Testis (tissue), 3 donors: ENCODE data around the gene ARL15. TPM values are rescaled to one million over a fixed set of nuclear protein-coding genes. Genes with fewer than 3 reads are reported as not detected.

Source experiments
- DNase-seq: peaks from one replicate; pipeline ENCODE4 v3.0.0-alpha.2; 2019
- H3K27ac ChIP-seq, 2 donors: fragments of 200-600 bp; sonication (generic); one replicate each; pipeline ENCODE4 v1.5.1; 2019
- H3K27me3 ChIP-seq: fragments of 200-600 bp; sonication (generic); one replicate; pipeline ENCODE4 v1.5.1; 2019
- H3K36me3 ChIP-seq: fragments of 200-600 bp; sonication (generic); one replicate; pipeline ENCODE4 v1.5.1; 2017; ENCODE audit warnings: low read depth; ENCODE audit errors: missing control alignments
- H3K4me1 ChIP-seq: fragments of 200-600 bp; sonication (generic); one replicate; pipeline ENCODE4 v1.5.1; 2019
- H3K4me3 ChIP-seq, 2 donors: fragments of 200-600 bp; sonication (generic); one replicate each; pipeline ENCODE4 v1.5.1; 2017 to 2019
- H3K9me3 ChIP-seq: fragments of 200-600 bp; sonication (generic); one replicate; pipeline ENCODE4 v1.5.1; 2017
- POLR2A ChIP-seq: fragments of 450-650 bp; IDR thresholded peaks from one replicate; pipeline ENCODE4 v1.6.1; 2017; ENCODE audit warnings: antibody characterized with exemption, mild to moderate bottlenecking, moderate library complexity
- WGBS, 2 donors: methylation state at CpG; one replicate each; pipeline ENCODE4 v1.1.5; 2018; 5-methylcytosine and 5-hydroxymethylcytosine counted together
- intact Hi-C: fragments of 100-400 bp; cut with DNase I; formaldehyde crosslinking; loops from one replicate; pipeline ENCODE4 v1.15.1; 2023; ENCODE audit warnings: low total_unique reads
- polyA plus RNA-seq: library from polyadenylated mRNA; stranded (reverse); fragments of 350-450 nt; fragmentation: Illumina TruSeq; extraction: RNeasy Lipid Tissue Mini Kit (QIAGEN cat#74804); gene quantifications from one replicate; pipeline ENCODE4 v1.2.3, GENCODE V29; 2014; ENCODE audit warnings: low read depth, low replicate concordance; ENCODE audit not compliant: insufficient read depth
- total RNA-seq, 2 donors: library from RNA; depleted of rRNA; stranded (reverse); fragments of >200 nt; gene quantifications; one replicate each; pipeline ENCODE4 v1.2.3, GENCODE V29; 2016
- TF ChIP-seq, protein P1 (sequence below), 3 experiments: fragments of 450-650 bp in 2 of 3; fragments of 200-600 bp in 1 of 3; sonication (generic) in 1 of 3; IDR thresholded peaks; one replicate each; pipeline ENCODE4 v1.5.1; 2016 to 2019; ENCODE audit warnings: antibody characterized with exemption in 3 of 3, mild to moderate bottlenecking in 2 of 3, moderate library complexity in 1 of 3

ARL15 gene
- total and polyA plus RNA-seq, 3 donors from 2014 or later, result 36.6 to 88.6 (median 75.2) TPM

DNA sequence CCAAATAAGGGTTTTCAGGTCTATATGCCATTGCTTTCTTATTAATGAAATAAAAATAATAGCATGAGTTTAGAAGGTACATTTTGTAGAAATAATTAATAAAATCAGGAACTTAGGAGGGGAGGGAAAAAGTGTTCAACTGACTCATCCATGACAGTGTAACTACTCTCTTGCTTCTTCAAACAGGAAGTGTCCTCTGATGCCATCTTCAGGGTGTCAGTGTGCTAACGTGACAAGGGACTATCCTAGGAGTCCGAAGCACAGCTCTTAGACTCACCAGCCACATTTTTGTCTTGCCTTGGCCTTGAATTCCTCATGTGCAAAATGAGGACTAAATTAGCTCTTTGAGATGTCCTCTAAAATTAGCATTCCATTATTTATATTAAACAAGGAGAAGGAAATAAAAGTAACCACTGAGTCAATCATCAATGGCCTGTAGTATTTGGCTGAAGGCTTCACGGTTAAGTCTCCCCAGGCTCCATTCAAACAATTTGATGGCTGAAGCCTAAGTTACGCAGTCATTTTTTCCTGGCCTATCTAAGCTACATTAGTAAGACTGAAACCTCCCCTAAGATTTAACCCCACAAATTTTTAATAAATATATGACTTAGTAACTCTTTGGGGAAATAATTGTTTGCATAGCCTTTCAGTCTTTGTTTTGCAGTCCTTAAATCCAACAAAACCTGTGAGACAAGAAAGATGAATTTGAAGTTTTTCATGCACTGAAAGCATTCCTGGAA lies 151.1 kb downstream of the ARL15 start:
- intact Hi-C loops, result no loop called here

DNA sequence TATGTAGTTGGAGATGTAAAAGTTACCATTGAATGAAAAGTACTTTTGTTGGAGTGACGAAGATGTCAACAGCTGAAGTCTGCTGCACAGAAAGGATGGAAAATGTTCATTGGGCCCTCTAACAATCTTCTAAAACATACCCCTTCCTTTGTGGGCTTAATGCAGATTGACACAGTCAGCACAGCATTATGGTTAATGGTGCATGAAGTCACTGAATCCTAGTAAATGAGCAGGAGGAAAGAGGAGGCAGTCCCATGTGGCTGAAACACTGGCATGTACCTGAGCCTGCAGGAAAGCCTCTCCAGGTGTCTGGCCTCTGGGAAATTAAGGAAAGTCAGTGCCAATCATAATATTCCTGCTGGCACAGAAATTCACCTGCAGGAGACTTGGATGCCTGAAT lies 153.8 kb downstream of the ARL15 start:
- no peak for TF ChIP-seq POLR2A
- TF ChIP-seq, protein P1, sequence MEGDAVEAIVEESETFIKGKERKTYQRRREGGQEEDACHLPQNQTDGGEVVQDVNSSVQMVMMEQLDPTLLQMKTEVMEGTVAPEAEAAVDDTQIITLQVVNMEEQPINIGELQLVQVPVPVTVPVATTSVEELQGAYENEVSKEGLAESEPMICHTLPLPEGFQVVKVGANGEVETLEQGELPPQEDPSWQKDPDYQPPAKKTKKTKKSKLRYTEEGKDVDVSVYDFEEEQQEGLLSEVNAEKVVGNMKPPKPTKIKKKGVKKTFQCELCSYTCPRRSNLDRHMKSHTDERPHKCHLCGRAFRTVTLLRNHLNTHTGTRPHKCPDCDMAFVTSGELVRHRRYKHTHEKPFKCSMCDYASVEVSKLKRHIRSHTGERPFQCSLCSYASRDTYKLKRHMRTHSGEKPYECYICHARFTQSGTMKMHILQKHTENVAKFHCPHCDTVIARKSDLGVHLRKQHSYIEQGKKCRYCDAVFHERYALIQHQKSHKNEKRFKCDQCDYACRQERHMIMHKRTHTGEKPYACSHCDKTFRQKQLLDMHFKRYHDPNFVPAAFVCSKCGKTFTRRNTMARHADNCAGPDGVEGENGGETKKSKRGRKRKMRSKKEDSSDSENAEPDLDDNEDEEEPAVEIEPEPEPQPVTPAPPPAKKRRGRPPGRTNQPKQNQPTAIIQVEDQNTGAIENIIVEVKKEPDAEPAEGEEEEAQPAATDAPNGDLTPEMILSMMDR (IDR thresholded peaks at IDR 0.05), result no peak
- Histone ChIP-seq H3K27ac (no peak overlapping the region), H3K9me3 (no peaks in the 10 kb centered on the region), H3K36me3 (no peaks in the 10 kb centered on the region), H3K4me3 (no peak overlapping the region), H3K27me3 (no peaks in the 10 kb centered on the region), H3K4me1 (peaks cover 8% of the 10 kb centered on the region)
- 93 to 100% methylated on average over 1 of the region's 1 CpG for WGBS, 2 donors
- intact Hi-C loops, result no loop called here
- no peak for DNase-seq

More for the DNA sequence above, 151.1 kb downstream of the ARL15 start:
- H3K9me3 ChIP-seq, result no peaks in the 10 kb centered on the region
- H3K4me1 ChIP-seq, result peaks cover 8% of the 10 kb centered on the region
- 64 to 70% methylated on average over 4 of the region's 4 CpGs for WGBS, 2 donors
- H3K36me3 ChIP-seq, result no peaks in the 10 kb centered on the region
- no peak overlapping the region for H3K4me3 ChIP-seq
- no peak for TF ChIP-seq POLR2A
- TF ChIP-seq, protein P1 (IDR thresholded peaks at IDR 0.05), result no peak
- no peaks in the 10 kb centered on the region for H3K27me3 ChIP-seq
- no peak for DNase-seq
- H3K27ac ChIP-seq, result no peak overlapping the region

DNA sequence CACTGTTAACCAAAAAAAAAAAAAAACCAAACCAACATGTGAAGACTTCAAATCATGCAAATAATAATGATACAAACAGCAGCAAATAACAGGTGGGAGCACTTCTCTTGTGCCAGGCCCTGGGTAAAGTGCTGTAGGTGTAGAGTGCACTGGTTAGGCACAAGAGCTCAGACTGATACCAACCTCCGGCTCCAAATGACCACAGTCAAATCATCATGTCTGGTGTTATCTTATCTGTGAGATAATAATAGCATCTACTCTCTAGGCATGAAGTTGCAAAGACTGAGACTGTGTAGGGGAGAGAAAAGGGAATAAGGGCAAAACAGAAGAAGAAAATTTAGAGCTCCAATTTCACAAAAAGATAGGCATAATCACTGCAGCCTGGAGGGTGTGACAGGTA lies 159.5 kb downstream of the ARL15 start:
- Histone ChIP-seq H3K9me3 (no peaks in the 10 kb centered on the region), H3K27ac (no peak overlapping the region), H3K36me3 (no peaks in the 10 kb centered on the region), H3K4me3 (no peak overlapping the region), H3K4me1 (no peaks in the 10 kb centered on the region), H3K27me3 (no peaks in the 10 kb centered on the region)
- DNase-seq, result no peak
- intact Hi-C loops, result no loop called here
- WGBS, 2 donors, result 86 to 87% methylated on average over 1 of the region's 1 CpG
- TF ChIP-seq, protein P1 (IDR thresholded peaks at IDR 0.05), result no peak
- no peak for TF ChIP-seq POLR2A

DNA sequence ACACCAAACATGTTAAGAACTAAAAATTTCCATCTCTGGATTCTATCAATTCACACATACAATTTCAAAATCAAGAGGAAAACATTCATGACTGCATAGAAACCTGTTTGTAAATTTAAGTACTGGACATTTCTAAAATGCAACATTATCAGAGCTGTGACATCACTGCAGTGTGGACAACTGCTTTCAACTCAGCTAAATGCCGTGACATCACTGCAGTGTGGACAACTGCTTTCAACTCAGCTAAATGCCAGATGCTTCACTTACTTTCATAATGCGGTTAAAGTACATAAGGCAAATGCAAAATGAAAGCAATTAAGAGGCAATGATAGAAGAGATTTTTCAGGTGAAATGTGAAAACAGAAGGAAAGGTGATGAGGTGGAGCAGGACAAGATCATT lies 161.5 kb downstream of the ARL15 start:
- Histone ChIP-seq H3K4me1 (no peaks in the 10 kb centered on the region), H3K27ac (no peak overlapping the region), H3K4me3 (no peak overlapping the region), H3K36me3 (no peaks in the 10 kb centered on the region), H3K9me3 (no peaks in the 10 kb centered on the region), H3K27me3 (no peaks in the 10 kb centered on the region)
- TF ChIP-seq, protein P1 (IDR thresholded peaks at IDR 0.05), result no peak
- TF ChIP-seq POLR2A, result no peak
- intact Hi-C loops, result no loop called here
- 96 to 97% methylated on average over 2 of the region's 2 CpGs for WGBS, 2 donors
- no peak for DNase-seq
